Measurements from ENCODE around the gene C19orf18.

C19orf18 gene

GRCh38 chr19:58001895-58002369 lies 27.6 kb upstream of the C19orf18 start:
- DNase-seq (ENCODE audit: low read depth), result no peak
- H3K4me3 ChIP-seq (ENCODE audit: low read depth, low read length), result peak overlapping the region; percentile 44
- TF ChIP-seq MYC (IDR thresholded peaks at IDR 0.05; ENCODE audit: low read depth, low read length), result no peak
- TF ChIP-seq POLR2A (IDR thresholded peaks at IDR 0.05; ENCODE audit: extremely low read depth, insufficient read length), result no peak
- TF ChIP-seq MAX (IDR thresholded peaks at IDR 0.05; ENCODE audit: low read depth, low read length), result no peak
- TF ChIP-seq CTCF (IDR thresholded peaks at IDR 0.05; ENCODE audit: low read depth, low read length), result no peak

- DNase-seq (ENCODE audit: low read depth), result no peak
- H3K4me3 ChIP-seq (ENCODE audit: low read depth, low read length), result no peak overlapping the region
- no peak for TF ChIP-seq MAX (IDR thresholded peaks at IDR 0.05; ENCODE audit: low read depth, low read length)
- TF ChIP-seq POLR2A (IDR thresholded peaks at IDR 0.05; ENCODE audit: extremely low read depth, insufficient read length), result no peak
- no peak for TF ChIP-seq CTCF (IDR thresholded peaks at IDR 0.05; ENCODE audit: low read depth, low read length)
- TF ChIP-seq MYC (IDR thresholded peaks at IDR 0.05; ENCODE audit: low read depth, low read length), result no peak
Measured at GRCh38 chr19:58000677-58001076, 26.3 kb upstream of the C19orf18 start.

- H3K4me3 ChIP-seq (ENCODE audit: low read depth, low read length), result no peak overlapping the region
- no peak for DNase-seq (ENCODE audit: low read depth)
- TF ChIP-seq MYC (IDR thresholded peaks at IDR 0.05; ENCODE audit: low read depth, low read length), result no peak
- TF ChIP-seq MAX (IDR thresholded peaks at IDR 0.05; ENCODE audit: low read depth, low read length), result no peak
- no peak for TF ChIP-seq CTCF (IDR thresholded peaks at IDR 0.05; ENCODE audit: low read depth, low read length)
- TF ChIP-seq POLR2A (IDR thresholded peaks at IDR 0.05; ENCODE audit: extremely low read depth, insufficient read length), result no peak
Measured at GRCh38 chr19:57992841-57993240, 18.5 kb upstream of the C19orf18 start.

GRCh38 chr19:57978586-57979289 lies 4.4 kb upstream of the C19orf18 start:
- no peak for DNase-seq (ENCODE audit: low read depth)
- TF ChIP-seq POLR2A (IDR thresholded peaks at IDR 0.05; ENCODE audit: extremely low read depth, insufficient read length), result no peak
- no peak for TF ChIP-seq MYC (IDR thresholded peaks at IDR 0.05; ENCODE audit: low read depth, low read length)
- TF ChIP-seq CTCF (IDR thresholded peaks at IDR 0.05; ENCODE audit: low read depth, low read length), result no peak
- no peak for TF ChIP-seq MAX (IDR thresholded peaks at IDR 0.05; ENCODE audit: low read depth, low read length)
- no peak overlapping the region for H3K4me3 ChIP-seq (ENCODE audit: low read depth, low read length)

GRCh38 chr19:57964761-57965160 lies 9.6 kb downstream of the C19orf18 start:
- DNase-seq (ENCODE audit: low read depth), result no peak
- H3K4me3 ChIP-seq (ENCODE audit: low read depth, low read length), result no peak overlapping the region
- TF ChIP-seq POLR2A (IDR thresholded peaks at IDR 0.05; ENCODE audit: extremely low read depth, insufficient read length) (no peak), MYC (IDR thresholded peaks at IDR 0.05; ENCODE audit: low read depth, low read length) (no peak), CTCF (IDR thresholded peaks at IDR 0.05; ENCODE audit: low read depth, low read length) (no peak), MAX (IDR thresholded peaks at IDR 0.05; ENCODE audit: low read depth, low read length) (no peak)

Data from NB4 (cell line).